HG02885 (cell line): ENCODE data around the gene NR5A1.

Source experiments
- ATAC-seq: cut with Tn5 transposase; IDR thresholded peaks from one replicate; pipeline ENCODE4 v1.9.1; 2021; ENCODE audit warnings: mild to moderate bottlenecking; ENCODE audit not compliant: unreplicated experiment, poor library complexity

Gene NR5A1

GRCh38 chr9:124469011-124469832, 38.0 kb downstream of the NR5A1 start:
- no peak for ATAC-seq

DNA sequence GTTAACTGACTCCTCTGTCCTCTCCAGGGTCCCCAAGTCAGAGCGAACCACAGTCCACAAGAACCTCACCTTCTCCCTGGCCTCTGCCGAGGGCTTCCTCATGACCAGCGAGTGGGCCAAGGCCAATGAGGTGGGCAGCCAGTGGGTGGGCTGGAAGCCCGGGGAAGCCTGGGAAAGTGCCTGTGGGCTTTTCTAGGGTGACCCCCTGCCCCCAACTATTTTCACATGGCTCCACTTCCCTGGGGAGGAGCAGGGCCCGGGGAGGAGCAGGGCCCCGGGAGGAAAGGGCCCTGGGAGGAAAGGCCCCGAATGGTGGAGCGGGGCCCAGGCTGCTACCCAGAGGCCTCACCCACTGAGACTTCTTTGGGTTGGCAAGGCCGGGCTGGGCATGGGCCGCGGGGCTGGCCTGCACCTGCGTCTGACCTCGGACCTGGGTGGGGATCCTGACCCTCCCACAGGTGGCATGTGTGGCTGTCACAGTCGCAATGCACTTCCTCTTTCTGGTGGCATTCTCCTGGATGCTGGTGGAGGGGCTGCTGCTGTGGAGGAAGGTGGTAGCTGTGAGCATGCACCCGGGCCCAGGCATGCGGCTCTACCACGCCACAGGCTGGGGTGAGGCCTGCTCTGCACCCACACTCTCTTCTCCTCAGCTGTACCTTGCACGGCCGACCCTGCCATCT, 39.0 kb downstream of the NR5A1 start:
- ATAC-seq, result no peak

GRCh38 chr9:124467410-124468060, 39.7 kb downstream of the NR5A1 start:
- no peak for ATAC-seq

DNA sequence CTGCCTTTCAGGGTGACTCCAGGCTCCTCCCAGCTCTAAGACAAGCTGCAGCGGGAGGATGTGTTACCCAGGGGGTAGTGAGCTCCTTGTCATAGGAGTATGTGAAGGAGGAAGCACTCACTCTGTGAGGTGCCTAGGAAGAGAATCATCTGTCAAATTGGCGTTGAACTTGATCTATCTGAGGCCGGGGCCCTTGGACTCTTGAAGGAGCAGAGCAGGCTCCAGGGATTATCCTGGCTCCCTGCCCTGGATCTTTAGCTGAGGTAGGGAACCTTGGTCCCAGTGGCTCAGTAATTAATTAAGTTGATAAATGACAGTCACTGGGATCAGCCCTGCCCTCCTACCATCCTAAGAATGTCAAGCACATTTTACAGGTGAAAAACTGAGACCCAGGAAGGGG, 41.5 kb downstream of the NR5A1 start:
- no peak for ATAC-seq

DNA sequence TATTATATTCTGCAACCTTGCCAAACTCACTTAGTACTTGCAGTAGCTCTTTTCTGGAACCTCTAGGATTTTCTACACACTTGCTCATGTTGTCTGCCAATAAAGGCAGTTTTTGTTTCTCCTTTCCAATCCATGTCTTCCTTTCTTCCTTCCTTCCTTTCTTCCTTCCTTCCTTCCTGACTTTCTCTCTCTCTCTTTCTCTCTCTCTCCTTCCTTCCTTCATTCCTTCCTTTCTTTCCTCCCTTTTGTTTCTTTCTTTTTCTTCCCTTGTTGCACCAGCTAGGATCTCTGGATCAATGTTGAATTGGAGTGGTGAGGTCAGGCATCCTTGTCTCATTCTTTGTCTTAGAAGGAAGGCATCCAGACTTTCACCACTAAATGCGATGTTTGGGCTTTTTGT, 44.5 kb downstream of the NR5A1 start:
- no peak for ATAC-seq

- no peak for ATAC-seq
Measured at GRCh38 chr9:124458441-124458840, 48.8 kb downstream of the NR5A1 start.

- ATAC-seq, result no peak
Measured at GRCh38 chr9:124457887-124458431, 49.2 kb downstream of the NR5A1 start.

GRCh38 chr9:124457079-124457886, 49.9 kb downstream of the NR5A1 start:
- no peak for ATAC-seq

DNA sequence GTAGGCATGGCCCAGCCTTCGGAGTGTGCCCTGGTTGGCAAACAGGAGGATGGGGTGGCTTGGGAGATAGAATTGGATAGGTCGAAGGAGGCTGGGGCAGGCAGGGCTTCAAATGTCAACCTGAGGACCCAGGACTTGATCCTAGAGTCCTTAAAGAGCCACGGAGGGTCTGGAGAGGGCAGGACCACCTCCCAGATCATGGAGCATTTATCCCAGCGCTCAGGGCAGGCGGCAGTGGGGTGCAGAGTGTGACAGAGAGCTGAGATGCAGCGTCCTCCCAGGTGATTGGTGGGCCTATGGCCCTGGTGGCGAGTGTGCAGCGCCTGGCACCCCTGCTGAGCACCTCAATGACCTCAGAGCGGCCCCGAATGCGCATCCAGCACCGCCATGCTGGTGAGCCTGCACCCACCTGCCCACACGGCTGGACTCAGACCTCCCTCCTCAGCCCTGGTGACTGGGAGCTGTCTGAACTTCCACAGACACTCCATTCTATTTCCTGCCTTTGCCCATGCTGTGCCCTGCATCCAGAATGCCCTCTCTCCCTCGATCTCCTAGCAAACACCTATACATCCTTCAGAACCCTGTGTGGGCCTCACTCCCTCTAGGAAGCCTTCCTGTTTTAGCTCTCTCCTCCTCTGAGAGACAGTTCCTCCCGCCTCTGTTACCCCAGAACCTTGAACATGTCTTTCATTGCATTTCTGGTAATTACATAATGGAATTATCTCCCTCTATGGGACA, 50.7 kb downstream of the NR5A1 start:
- no peak for ATAC-seq

- ATAC-seq, result no peak
Measured at GRCh38 chr9:124455820-124456219, 51.4 kb downstream of the NR5A1 start.

GRCh38 chr9:124454791-124455443, 52.3 kb downstream of the NR5A1 start:
- no peak for ATAC-seq

DNA sequence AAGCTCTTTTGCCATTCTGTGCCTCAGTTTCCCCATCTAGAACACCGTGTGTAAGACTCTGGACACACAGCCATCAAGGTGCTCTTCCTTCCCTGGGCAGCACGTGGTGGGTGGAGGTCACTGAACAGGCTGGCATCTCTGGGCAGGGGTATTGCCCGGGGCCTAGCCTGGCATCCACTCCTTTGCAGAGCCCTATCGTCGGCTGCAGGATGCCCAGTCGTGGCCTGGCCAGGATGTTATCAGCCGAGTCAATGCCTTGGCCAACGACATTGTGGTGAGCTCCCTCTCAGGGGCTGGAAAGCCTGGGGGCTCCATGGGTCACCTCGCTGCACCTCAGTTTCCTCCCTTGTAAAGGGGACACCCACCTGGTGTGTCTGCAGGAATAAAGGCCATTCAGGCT, 52.9 kb downstream of the NR5A1 start:
- no peak for ATAC-seq

GRCh38 chr9:124453586-124454191, 53.5 kb downstream of the NR5A1 start:
- no peak for ATAC-seq

- no peak for ATAC-seq
Measured at GRCh38 chr9:124452841-124453585, 54.2 kb downstream of the NR5A1 start.

GRCh38 chr9:124452326-124452725, 54.9 kb downstream of the NR5A1 start:
- ATAC-seq, result no peak

GRCh38 chr9:124450931-124451661, 56.1 kb downstream of the NR5A1 start:
- no peak for ATAC-seq

- ATAC-seq, result no peak
Measured at GRCh38 chr9:124450241-124450924, 56.8 kb downstream of the NR5A1 start, which contains the start of gene ADGRD2. Gene ADGRD2 (plus strand): TSS chr9:124450451. CDS start chr9:124451667, 1,216 bp downstream.
